ENCODE data around the gene CDX2. TPM values are rescaled to one million over a fixed set of nuclear protein-coding genes. Genes with fewer than 3 reads are reported as not detected.

Gene CDX2
- total and polyA plus RNA-seq, 10 of the 15 experiments (the other 5 are each of a cell fraction or from before 2014, with no cell fraction given) = 0.15 TPM; not detected in 9

DNA sequence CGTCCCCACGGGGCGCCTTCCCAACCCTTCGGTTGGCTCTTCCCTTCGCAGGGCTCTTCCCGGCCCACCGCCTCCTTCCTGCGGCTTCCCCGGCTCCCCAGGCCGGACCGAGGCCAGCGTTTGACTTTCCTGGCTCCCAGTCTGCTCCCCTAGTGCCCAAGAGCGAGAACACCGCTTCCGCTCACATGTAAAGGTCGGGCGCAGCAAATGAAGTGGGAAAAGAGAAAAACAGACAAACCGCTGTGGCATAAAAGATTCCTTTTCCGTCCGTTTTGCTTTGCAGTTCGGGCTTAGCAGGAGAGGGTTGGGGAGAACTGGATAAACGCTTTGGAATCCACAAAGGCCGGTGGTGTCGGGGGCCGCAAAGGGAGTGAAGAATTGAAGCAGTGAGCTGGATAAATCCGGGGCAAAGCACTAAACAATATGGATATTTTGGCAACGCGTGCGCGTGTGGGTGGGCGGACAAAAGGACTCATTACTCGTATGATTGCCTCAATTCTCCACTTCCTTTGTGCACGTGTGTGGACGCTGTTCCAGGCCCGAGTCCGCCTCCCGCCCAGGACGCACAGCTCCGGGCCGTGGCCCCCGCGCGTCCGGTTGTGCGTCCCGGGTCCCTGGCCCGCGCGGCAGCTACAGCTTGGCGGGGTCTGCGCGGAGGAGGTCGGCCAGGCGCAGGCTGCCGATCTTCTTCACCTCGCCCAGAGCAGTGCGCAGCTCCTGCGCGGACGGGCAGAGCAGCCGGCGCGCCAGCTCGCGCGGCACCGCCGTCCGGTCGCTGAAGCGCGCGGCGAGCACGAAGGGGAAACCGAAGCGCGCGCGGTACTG, 8.6 kb upstream of the CDX2 start:
- no peaks in the 10 kb centered on the region for H3K79me2 ChIP-seq (ENCODE audit: control insufficient read depth, insufficient read depth, low read length)
- WGBS (ENCODE audit: insufficient coverage, insufficient replicate concordance, low lambda C conversion rate, missing lambda C conversion rate) = 25% methylated on average over 74 of the region's 80 CpGs
- H3K4me2 ChIP-seq (ENCODE audit: control insufficient read depth, insufficient read depth) = no peak overlapping the region
- SMC1A ChIA-PET (ENCODE audit: uncharacterized antibody, unreplicated experiment) = interaction anchor here (0.6 kb wide), 1 partner anchor 151 kb away, joined by 3 read pairs; no protein-coding TSS in a partner anchor
- H3K27me3 ChIP-seq (replicated peaks in 1 of 2; ENCODE audit: control insufficient read depth in 2 of 2, insufficient read depth in 2 of 2, low read length in 1 of 2) = peaks cover 27 to 45% of the 10 kb centered on the region in 2 experiments
- TF ChIP-seq SMAD1 (IDR thresholded peaks at IDR 0.05; ENCODE audit: low read depth, partially characterized antibody) = no peak
- no peak for TF ChIP-seq SMC3 (IDR thresholded peaks at IDR 0.05; ENCODE audit: borderline replicate concordance, low read length)
- no peak for TF ChIP-seq CREM (IDR thresholded peaks at IDR 0.05; ENCODE audit: low read depth)
- TF ChIP-seq YBX1 (IDR thresholded peaks at IDR 0.05) = no peak
- TF ChIP-seq TAF1 (IDR thresholded peaks at IDR 0.05; ENCODE audit: borderline replicate concordance, low read depth, low read length) = no peak
- TF ChIP-seq ZBTB11 (CRISPR knock-in tag; IDR thresholded peaks at IDR 0.05) = no peak
- TF ChIP-seq HDAC6 (IDR thresholded peaks at IDR 0.05; ENCODE audit: unreplicated experiment) = peak; percentile 98
- no peaks in the 10 kb centered on the region for H4K20me1 ChIP-seq (ENCODE audit: control insufficient read depth, insufficient read depth)
- POLR2A ChIA-PET = no interaction called here
- intact Hi-C loops (cut with micrococcal nuclease; ENCODE audit: unreplicated experiment) = no loop called here
- H3K9ac ChIP-seq (ENCODE audit: control insufficient read depth, insufficient read depth, low read length) = no peak overlapping the region
- in situ Hi-C loops (cut with MboI) = no loop called here
- H3K4me3 ChIP-seq = no peak overlapping the region
- FAIRE-seq = no peak
- BruUV-seq (replicated peaks) = no TSS peak
- H2AFZ ChIP-seq (ENCODE audit: control insufficient read depth, low read depth, low read length) = no peak overlapping the region
- H3K9me3 ChIP-seq (replicated peaks; ENCODE audit: control insufficient read depth, insufficient read depth, low read length) = no peaks in the 10 kb centered on the region
- H3K36me3 ChIP-seq (ENCODE audit: control insufficient read depth in 2 of 2, insufficient read depth in 2 of 2, low read length in 1 of 2) = no peaks in the 10 kb centered on the region
- RAD21 ChIA-PET (ENCODE audit: unreplicated experiment) = no interaction called here
- H3K4me1 ChIP-seq (ENCODE audit: control insufficient read depth, insufficient read depth, low read length) = no peaks in the 10 kb centered on the region
- CTCF ChIA-PET = interaction anchor here (9.6 kb wide), 1 partner anchor 150 kb away, joined by 238 read pairs; no protein-coding TSS in a partner anchor
- no peak for ATAC-seq
- no peak overlapping the region for H3K27ac ChIP-seq (ENCODE audit: control insufficient read depth, insufficient read depth)
- DNase-seq (ENCODE audit: low read depth, low spot score) = no peak

Data from GM12878 (cell line).